C4-2B (cell line): ENCODE results near the gene CHCHD2.

Experiments used
- ZFX ChIP-seq: fragments of 450-650 bp; IDR thresholded peaks from 2 replicates; pipeline ENCODE4 v1.6.1; 2017
- TF ChIP-seq, protein P1 (sequence below): fragments of 450-650 bp; conservative IDR thresholded peaks from 2 replicates; pipeline ENCODE4 v1.5.1; 2017; ENCODE audit warnings: mild to moderate bottlenecking

DNA sequence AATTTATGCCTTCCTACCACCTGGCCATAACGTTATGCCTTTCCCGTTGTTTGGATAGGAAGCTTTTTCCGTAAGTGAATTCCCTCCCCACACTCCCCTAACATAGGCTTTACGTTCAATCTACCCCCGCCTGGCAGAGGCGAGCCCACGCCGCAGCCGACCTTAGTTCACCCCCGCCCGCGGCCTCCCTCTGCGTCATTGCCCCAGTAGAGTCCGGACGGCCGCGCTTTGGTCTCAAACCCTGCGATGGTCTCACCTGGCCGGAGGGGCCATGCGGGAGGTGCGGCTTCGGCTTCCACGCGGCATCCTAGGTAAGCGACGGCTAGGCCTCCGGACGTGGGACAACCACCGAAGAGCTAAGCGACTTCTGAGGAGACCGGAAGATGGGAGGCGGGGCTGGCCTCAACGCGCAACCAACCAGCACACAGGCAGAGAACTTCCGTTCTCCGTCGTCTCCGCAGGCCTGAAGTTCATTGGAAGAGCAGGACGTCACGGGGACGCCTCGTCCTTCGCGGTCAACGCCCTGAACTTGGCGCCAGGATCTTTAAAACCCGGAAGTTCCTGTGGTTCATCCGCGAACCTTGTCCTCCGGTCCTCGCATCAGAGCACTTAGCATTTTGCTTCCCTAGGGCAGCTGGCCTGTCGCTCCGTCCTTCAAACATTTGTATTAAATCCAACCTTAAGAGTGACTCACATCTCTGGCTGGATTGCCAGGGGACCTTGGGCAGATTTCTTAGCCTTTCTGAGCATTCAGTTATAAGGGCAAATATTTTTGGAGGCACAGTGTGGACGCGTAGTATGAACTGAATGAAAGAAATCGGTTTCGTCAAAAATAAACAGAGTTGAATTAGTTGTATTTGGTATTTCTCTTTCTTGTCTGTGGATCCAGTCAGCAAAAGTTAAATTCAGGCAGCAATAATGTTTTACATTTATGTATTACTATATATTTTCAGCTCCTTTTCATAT is at the start of gene CHCHD2:
- TF ChIP-seq, protein P1, sequence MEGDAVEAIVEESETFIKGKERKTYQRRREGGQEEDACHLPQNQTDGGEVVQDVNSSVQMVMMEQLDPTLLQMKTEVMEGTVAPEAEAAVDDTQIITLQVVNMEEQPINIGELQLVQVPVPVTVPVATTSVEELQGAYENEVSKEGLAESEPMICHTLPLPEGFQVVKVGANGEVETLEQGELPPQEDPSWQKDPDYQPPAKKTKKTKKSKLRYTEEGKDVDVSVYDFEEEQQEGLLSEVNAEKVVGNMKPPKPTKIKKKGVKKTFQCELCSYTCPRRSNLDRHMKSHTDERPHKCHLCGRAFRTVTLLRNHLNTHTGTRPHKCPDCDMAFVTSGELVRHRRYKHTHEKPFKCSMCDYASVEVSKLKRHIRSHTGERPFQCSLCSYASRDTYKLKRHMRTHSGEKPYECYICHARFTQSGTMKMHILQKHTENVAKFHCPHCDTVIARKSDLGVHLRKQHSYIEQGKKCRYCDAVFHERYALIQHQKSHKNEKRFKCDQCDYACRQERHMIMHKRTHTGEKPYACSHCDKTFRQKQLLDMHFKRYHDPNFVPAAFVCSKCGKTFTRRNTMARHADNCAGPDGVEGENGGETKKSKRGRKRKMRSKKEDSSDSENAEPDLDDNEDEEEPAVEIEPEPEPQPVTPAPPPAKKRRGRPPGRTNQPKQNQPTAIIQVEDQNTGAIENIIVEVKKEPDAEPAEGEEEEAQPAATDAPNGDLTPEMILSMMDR = no peak
- peak; percentile 92 for TF ChIP-seq ZFX
